HG02870 (cell line): ENCODE measurements around the gene TMPRSS11D.

Experiments used
- ATAC-seq: cut with Tn5 transposase; IDR thresholded peaks from one replicate; pipeline ENCODE4 v1.9.1; 2021; ENCODE audit warnings: mild to moderate bottlenecking, moderate library complexity; ENCODE audit not compliant: unreplicated experiment

TMPRSS11D gene

GRCh38 chr4:67883902-67884301 is at the start of gene TMPRSS11D:
TSS of gene TMPRSS11D (minus strand) at chr4:67884002. CDS start at chr4:67883933, 69 bp downstream.
- no peak for ATAC-seq

- no peak for ATAC-seq
These were observed 49.2 kb upstream of the TMPRSS11D start for GRCh38 chr4:67933038-67933437.

- ATAC-seq = no peak
These were observed 47.5 kb upstream of the TMPRSS11D start for GRCh38 chr4:67931256-67931655.

GRCh38 chr4:67929426-67929825 is 45.6 kb upstream of the TMPRSS11D start:
- no peak for ATAC-seq

GRCh38 chr4:67928546-67928945 is 44.7 kb upstream of the TMPRSS11D start:
- ATAC-seq = no peak

- ATAC-seq = no peak
These were observed 43.4 kb upstream of the TMPRSS11D start for GRCh38 chr4:67927251-67927650.

- ATAC-seq = no peak
These were observed 42.7 kb upstream of the TMPRSS11D start for GRCh38 chr4:67926485-67926884.

GRCh38 chr4:67922697-67923096 is 38.9 kb upstream of the TMPRSS11D start:
- no peak for ATAC-seq

- ATAC-seq = no peak
These were observed 34.6 kb upstream of the TMPRSS11D start for GRCh38 chr4:67918428-67918827.

- no peak for ATAC-seq
These were observed 31.7 kb upstream of the TMPRSS11D start for GRCh38 chr4:67915400-67915966.

- ATAC-seq = no peak
These were observed 28.3 kb upstream of the TMPRSS11D start for GRCh38 chr4:67912080-67912479.

- no peak for ATAC-seq
These were observed 27.8 kb upstream of the TMPRSS11D start for GRCh38 chr4:67911638-67912037.

- no peak for ATAC-seq
These were observed 27.3 kb upstream of the TMPRSS11D start for GRCh38 chr4:67911141-67911540.

GRCh38 chr4:67910585-67910905 is 26.7 kb upstream of the TMPRSS11D start:
- ATAC-seq = no peak

- ATAC-seq = no peak
These were observed 26.2 kb upstream of the TMPRSS11D start for GRCh38 chr4:67909905-67910584.

GRCh38 chr4:67907650-67908049 is 23.8 kb upstream of the TMPRSS11D start:
- ATAC-seq = no peak

- no peak for ATAC-seq
These were observed 15.3 kb upstream of the TMPRSS11D start for GRCh38 chr4:67899096-67899495.

- no peak for ATAC-seq
These were observed 13.9 kb upstream of the TMPRSS11D start for GRCh38 chr4:67897686-67898085.

GRCh38 chr4:67896421-67897065 is 12.7 kb upstream of the TMPRSS11D start:
- no peak for ATAC-seq

- no peak for ATAC-seq
These were observed 10.9 kb upstream of the TMPRSS11D start for GRCh38 chr4:67894659-67895058.

- ATAC-seq = no peak
These were observed 9.1 kb upstream of the TMPRSS11D start for GRCh38 chr4:67892905-67893304.

- no peak for ATAC-seq
These were observed 8.5 kb upstream of the TMPRSS11D start for GRCh38 chr4:67892253-67892652.
